Endothelial cell of umbilical vein (primary cell): ENCODE measurements around the gene CLIC3.

Source experiments
- EZH2 ChIP-seq: IDR thresholded peaks from 2 replicates; pipeline ENCODE4 v1.6.1; 2012; ENCODE audit warnings: borderline replicate concordance, low read depth, mild to moderate bottlenecking, moderate library complexity, low read length, inconsistent platforms; ENCODE audit not compliant: severe bottlenecking
- FOS ChIP-seq: IDR thresholded peaks from 2 replicates; pipeline ENCODE4 v1.6.1; 2011; ENCODE audit warnings: mild to moderate bottlenecking, low read length, moderate library complexity, borderline replicate concordance; ENCODE audit not compliant: insufficient read depth
- POLR2A ChIP-seq: IDR thresholded peaks from 2 replicates; pipeline ENCODE4 v1.6.1; 2012; ENCODE audit warnings: low read depth, mild to moderate bottlenecking, control low read depth, low read length
- POLR2AphosphoS5 ChIP-seq: IDR thresholded peaks from 2 replicates; pipeline ENCODE4 v1.6.1; 2012; ENCODE audit warnings: low read depth, mild to moderate bottlenecking, control low read depth, low read length, moderate library complexity; ENCODE audit not compliant: insufficient read depth
- TF ChIP-seq, protein P1 (sequence below), 2 donors: IDR thresholded peaks; 1 replicate in 1 of 2; 2 replicates in 1 of 2; pipeline ENCODE4 v1.5.1; 2011; ENCODE audit warnings: low read length in 2 of 2, mild to moderate bottlenecking in 2 of 2, moderate library complexity in 2 of 2, control low read depth in 1 of 2, inconsistent platforms in 1 of 2, low read depth in 1 of 2; ENCODE audit not compliant: insufficient read depth in 1 of 2; ENCODE audit errors: extremely low read depth in 1 of 2

DNA sequence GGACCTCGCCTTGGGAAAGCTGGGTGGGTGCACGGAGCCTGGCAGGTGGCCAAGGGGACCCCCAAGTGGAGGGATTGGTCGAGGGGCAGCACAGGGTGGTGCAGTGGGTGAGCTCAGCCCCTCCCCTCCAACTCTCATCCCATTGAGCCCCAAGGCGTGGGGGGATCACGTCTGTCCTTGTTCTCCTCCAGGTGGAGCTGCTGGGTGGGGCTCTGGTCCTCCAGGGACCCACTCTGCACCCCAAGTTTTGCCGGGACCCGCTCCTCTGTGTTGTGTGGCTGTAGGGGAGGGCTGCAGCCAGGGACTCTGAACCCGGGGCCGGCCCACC lies 39.1 kb upstream of the CLIC3 start:
- TF ChIP-seq, protein P1, sequence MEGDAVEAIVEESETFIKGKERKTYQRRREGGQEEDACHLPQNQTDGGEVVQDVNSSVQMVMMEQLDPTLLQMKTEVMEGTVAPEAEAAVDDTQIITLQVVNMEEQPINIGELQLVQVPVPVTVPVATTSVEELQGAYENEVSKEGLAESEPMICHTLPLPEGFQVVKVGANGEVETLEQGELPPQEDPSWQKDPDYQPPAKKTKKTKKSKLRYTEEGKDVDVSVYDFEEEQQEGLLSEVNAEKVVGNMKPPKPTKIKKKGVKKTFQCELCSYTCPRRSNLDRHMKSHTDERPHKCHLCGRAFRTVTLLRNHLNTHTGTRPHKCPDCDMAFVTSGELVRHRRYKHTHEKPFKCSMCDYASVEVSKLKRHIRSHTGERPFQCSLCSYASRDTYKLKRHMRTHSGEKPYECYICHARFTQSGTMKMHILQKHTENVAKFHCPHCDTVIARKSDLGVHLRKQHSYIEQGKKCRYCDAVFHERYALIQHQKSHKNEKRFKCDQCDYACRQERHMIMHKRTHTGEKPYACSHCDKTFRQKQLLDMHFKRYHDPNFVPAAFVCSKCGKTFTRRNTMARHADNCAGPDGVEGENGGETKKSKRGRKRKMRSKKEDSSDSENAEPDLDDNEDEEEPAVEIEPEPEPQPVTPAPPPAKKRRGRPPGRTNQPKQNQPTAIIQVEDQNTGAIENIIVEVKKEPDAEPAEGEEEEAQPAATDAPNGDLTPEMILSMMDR (IDR thresholded peaks at IDR 0.05; ENCODE audit: extremely low read depth in 1 of 2, insufficient read depth in 1 of 2, low read depth in 1 of 2, low read length in 2 of 2), result no peak
- TF ChIP-seq POLR2AphosphoS5 (no peak), POLR2A (no peak), EZH2 (no peak), FOS (no peak)
